Rectal smooth muscle tissue (tissue), 1 donor: ENCODE measurements around the gene KIF4B.
"Not testable (repeated sequence)": the region's sequence is repeated elsewhere in the genome, so short reads cannot be mapped to it uniquely, and the experiment has no call there.

Experiments
- H3K27ac ChIP-seq: one replicate; pipeline ENCODE4 v1.7.0; 2013; ENCODE audit warnings: low read depth, low read length, inconsistent platforms
- H3K27me3 ChIP-seq: one replicate; pipeline ENCODE4 v1.7.0; 2013; ENCODE audit warnings: low read length; ENCODE audit not compliant: control insufficient read depth, insufficient read depth
- H3K36me3 ChIP-seq: one replicate; pipeline ENCODE4 v1.7.0; 2013; ENCODE audit warnings: low read length; ENCODE audit not compliant: control insufficient read depth, insufficient read depth
- H3K4me1 ChIP-seq: one replicate; pipeline ENCODE4 v1.7.0; 2013; ENCODE audit warnings: low read length; ENCODE audit not compliant: control insufficient read depth, insufficient read depth
- H3K4me3 ChIP-seq: one replicate; pipeline ENCODE4 v1.7.0; 2013; ENCODE audit warnings: low read length
- H3K9ac ChIP-seq: one replicate; pipeline ENCODE4 v1.7.0; 2013; ENCODE audit warnings: low read length

The KIF4B gene

GRCh38 chr5:155013526-155013925 lies at the start of gene KIF4B:
Gene KIF4B, plus strand, starts transcription at chr5:155013755. Its CDS starts 105 bp downstream, at chr5:155013860.
- no peaks in the 10 kb centered on the region for H3K27me3 ChIP-seq
- no peaks in the 10 kb centered on the region for H3K36me3 ChIP-seq
- H3K9ac ChIP-seq = no peak within 1 kb of the TSS
- no peak within 1 kb of the TSS for H3K27ac ChIP-seq
- no peak within 1 kb of the TSS for H3K4me3 ChIP-seq
- H3K4me1 ChIP-seq = no peaks in the 10 kb centered on the region

GRCh38 chr5:154966081-154966841 lies 47.3 kb upstream of the KIF4B start:
- Histone ChIP-seq H3K4me3 (no peak overlapping the region), H3K9ac (no peak overlapping the region), H3K4me1 (no peaks in the 10 kb centered on the region), H3K27me3 (no peaks in the 10 kb centered on the region), H3K36me3 (peaks cover 11% of the 10 kb centered on the region), H3K27ac (no peak overlapping the region)

- Histone ChIP-seq H3K36me3 (peaks cover 11% of the 10 kb centered on the region), H3K27me3 (no peaks in the 10 kb centered on the region), H3K27ac (no peak overlapping the region), H3K9ac (no peak overlapping the region), H3K4me1 (no peaks in the 10 kb centered on the region), H3K4me3 (no peak overlapping the region)
Measured at GRCh38 chr5:154966874-154967273, 46.7 kb upstream of the KIF4B start.

- Histone ChIP-seq H3K36me3 (peaks cover 11% of the 10 kb centered on the region), H3K4me1 (no peaks in the 10 kb centered on the region), H3K4me3 (no peak overlapping the region), H3K9ac (no peak overlapping the region), H3K27ac (no peak overlapping the region), H3K27me3 (no peaks in the 10 kb centered on the region)
Measured at GRCh38 chr5:154967421-154968024, 46.0 kb upstream of the KIF4B start.

- H3K4me1 ChIP-seq = no peaks in the 10 kb centered on the region
- no peaks in the 10 kb centered on the region for H3K27me3 ChIP-seq
- H3K27ac ChIP-seq = no peak overlapping the region
- no peak overlapping the region for H3K4me3 ChIP-seq
- H3K9ac ChIP-seq = no peak overlapping the region
- H3K36me3 ChIP-seq = peaks cover 11% of the 10 kb centered on the region
Measured at GRCh38 chr5:154968953-154969352, 44.6 kb upstream of the KIF4B start.

- Histone ChIP-seq H3K27me3 (no peaks in the 10 kb centered on the region), H3K9ac (no peak overlapping the region), H3K27ac (no peak overlapping the region), H3K36me3 (peaks cover 11% of the 10 kb centered on the region), H3K4me3 (no peak overlapping the region), H3K4me1 (no peaks in the 10 kb centered on the region)
Measured at GRCh38 chr5:154970759-154971158, 42.8 kb upstream of the KIF4B start.

- Histone ChIP-seq H3K27ac (no peak overlapping the region), H3K4me1 (no peaks in the 10 kb centered on the region), H3K36me3 (peaks cover 9% of the 10 kb centered on the region), H3K4me3 (no peak overlapping the region), H3K9ac (no peak overlapping the region), H3K27me3 (no peaks in the 10 kb centered on the region)
Measured at GRCh38 chr5:154971501-154971900, 42.1 kb upstream of the KIF4B start.

- H3K4me1 ChIP-seq = no peaks in the 10 kb centered on the region
- no peak overlapping the region for H3K27ac ChIP-seq
Measured at GRCh38 chr5:154972476-154973080, 41.0 kb upstream of the KIF4B start.

GRCh38 chr5:154976082-154976481 lies 37.5 kb upstream of the KIF4B start:
- not testable (repeated sequence) for H3K4me1 ChIP-seq, H3K36me3 ChIP-seq, H3K4me3 ChIP-seq, H3K9ac ChIP-seq, H3K27ac ChIP-seq, H3K27me3 ChIP-seq

More at GRCh38 chr5:154972476-154973080, 41.0 kb upstream of the KIF4B start:
- H3K36me3 ChIP-seq = peaks cover 2% of the 10 kb centered on the region
- H3K4me3 ChIP-seq = no peak overlapping the region
- H3K27me3 ChIP-seq = no peaks in the 10 kb centered on the region
- H3K9ac ChIP-seq = no peak overlapping the region

GRCh38 chr5:154977409-154977808 lies 36.1 kb upstream of the KIF4B start:
- Histone ChIP-seq H3K27me3 (no peaks in the 10 kb centered on the region), H3K27ac (no peak overlapping the region), H3K9ac (no peak overlapping the region), H3K4me1 (no peaks in the 10 kb centered on the region), H3K36me3 (no peaks in the 10 kb centered on the region), H3K4me3 (no peak overlapping the region)

GRCh38 chr5:154978294-154978693 lies 35.3 kb upstream of the KIF4B start:
- H3K4me3 ChIP-seq, H3K9ac ChIP-seq, H3K4me1 ChIP-seq, H3K27ac ChIP-seq, H3K36me3 ChIP-seq, H3K27me3 ChIP-seq: not testable (repeated sequence)

- Histone ChIP-seq H3K27me3 (no peaks in the 10 kb centered on the region), H3K4me1 (no peaks in the 10 kb centered on the region), H3K4me3 (no peak overlapping the region), H3K9ac (no peak overlapping the region), H3K36me3 (no peaks in the 10 kb centered on the region), H3K27ac (no peak overlapping the region)
Measured at GRCh38 chr5:154984946-154985516, 28.5 kb upstream of the KIF4B start.
